GM23248 (cell line): ENCODE results near the gene ELOVL5. TPM values are rescaled to one million over a fixed set of nuclear protein-coding genes. Genes with fewer than 3 reads are reported as not detected.

Experiments used
- DNase-seq: peaks from one replicate; pipeline ENCODE4 v3.0.0-alpha.2; 2015
- H2AFZ ChIP-seq: fragments of 200-600 bp; sonication (generic); 2 replicates; pipeline ENCODE4 v1.6.1; 2016; ENCODE audit warnings: antibody characterized with exemption
- H3F3A ChIP-seq: fragments of 200-600 bp; sonication (generic); 2 replicates; pipeline ENCODE4 v1.6.1; 2016; ENCODE audit warnings: mild to moderate bottlenecking, antibody characterized with exemption, mixed run types; ENCODE audit not compliant: insufficient read depth
- H3K27ac ChIP-seq: fragments of 200-600 bp; sonication (generic); 2 replicates; pipeline ENCODE4 v1.5.1; 2016; ENCODE audit warnings: mild to moderate bottlenecking
- H3K27me3 ChIP-seq: fragments of 200-600 bp; sonication (generic); replicated peaks from 2 replicates; pipeline ENCODE4 v1.6.1; 2016; ENCODE audit warnings: mild to moderate bottlenecking; ENCODE audit not compliant: insufficient read depth
- H3K36me3 ChIP-seq: fragments of 200-600 bp; sonication (generic); 2 replicates; pipeline ENCODE4 v1.6.1; 2016; ENCODE audit warnings: low read depth, mild to moderate bottlenecking
- H3K4me1 ChIP-seq: fragments of 200-600 bp; sonication (generic); 2 replicates; pipeline ENCODE4 v1.6.1; 2016; ENCODE audit warnings: mild to moderate bottlenecking; ENCODE audit not compliant: insufficient read depth
- H3K4me2 ChIP-seq: fragments of 200-600 bp; sonication (generic); one replicate; pipeline ENCODE4 v1.6.1; 2016; ENCODE audit warnings: mild to moderate bottlenecking; ENCODE audit not compliant: unreplicated experiment
- H3K4me3 ChIP-seq: fragments of 200-600 bp; sonication (generic); 2 replicates; pipeline ENCODE4 v1.5.1; 2016; ENCODE audit warnings: mild to moderate bottlenecking
- H3K79me2 ChIP-seq: fragments of 200-600 bp; sonication (generic); 2 replicates; pipeline ENCODE4 v1.6.1; 2016; ENCODE audit warnings: mild to moderate bottlenecking; ENCODE audit not compliant: insufficient read depth
- H3K9ac ChIP-seq: fragments of 200-600 bp; sonication (generic); 2 replicates; pipeline ENCODE4 v1.6.1; 2016; ENCODE audit warnings: mild to moderate bottlenecking
- H3K9me2 ChIP-seq: fragments of 200-600 bp; sonication (generic); 2 replicates; pipeline ENCODE4 v1.6.1; 2016; ENCODE audit warnings: mixed run types, mild to moderate bottlenecking, moderate library complexity; ENCODE audit not compliant: insufficient read depth
- H3K9me3 ChIP-seq: fragments of 200-600 bp; sonication (generic); one replicate; pipeline ENCODE4 v1.6.1; 2017; ENCODE audit warnings: low read depth
- H4K20me1 ChIP-seq: fragments of 200-600 bp; sonication (generic); 2 replicates; pipeline ENCODE4 v1.6.0; 2016; ENCODE audit not compliant: insufficient read depth
- EZH2 ChIP-seq: fragments of 200-600 bp; sonication (generic); IDR thresholded peaks from 2 replicates; pipeline ENCODE4 v1.6.1; 2018; ENCODE audit warnings: antibody characterized with exemption, mild to moderate bottlenecking; ENCODE audit not compliant: insufficient read depth, poor library complexity, severe bottlenecking
- EZH2phosphoT487 ChIP-seq: fragments of 200-600 bp; sonication (generic); IDR thresholded peaks from 2 replicates; pipeline ENCODE4 v1.6.1; 2018; ENCODE audit warnings: antibody characterized with exemption, moderate library complexity, mild to moderate bottlenecking, low read depth; ENCODE audit not compliant: insufficient read depth
- WGBS, 2 experiments: methylation state at CpG; one replicate each; pipeline ENCODE4 v1.1.6; 2015 to 2017; ENCODE audit warnings: low lambda C conversion rate in 2 of 2, low coverage in 1 of 2; ENCODE audit errors: missing lambda C conversion rate in 2 of 2; 5-methylcytosine and 5-hydroxymethylcytosine counted together
- in situ Hi-C: fragments of 300-500 bp; cut with MboI; formaldehyde crosslinking; loops from 2 replicates; pipeline ENCODE4 v1.15.0; 2020
- polyA plus RNA-seq: library from polyadenylated mRNA; unstranded; fragments of >200 nt; fragmentation: Nextera tagmentation; extraction: Ambion mirVana; gene quantifications from 2 replicates; pipeline ENCODE4 v1.2.1, GENCODE V29; 2016
- total RNA-seq: library from RNA; depleted of rRNA; stranded (reverse); fragments of >200 nt; shearing (Covaris generic); gene quantifications from 2 replicates; pipeline ENCODE4 v1.2.3, GENCODE V29; 2014

The ELOVL5 gene
- total and polyA plus RNA-seq, 2 experiments from 2014 or later = 70.8 to 87.3 TPM

DNA sequence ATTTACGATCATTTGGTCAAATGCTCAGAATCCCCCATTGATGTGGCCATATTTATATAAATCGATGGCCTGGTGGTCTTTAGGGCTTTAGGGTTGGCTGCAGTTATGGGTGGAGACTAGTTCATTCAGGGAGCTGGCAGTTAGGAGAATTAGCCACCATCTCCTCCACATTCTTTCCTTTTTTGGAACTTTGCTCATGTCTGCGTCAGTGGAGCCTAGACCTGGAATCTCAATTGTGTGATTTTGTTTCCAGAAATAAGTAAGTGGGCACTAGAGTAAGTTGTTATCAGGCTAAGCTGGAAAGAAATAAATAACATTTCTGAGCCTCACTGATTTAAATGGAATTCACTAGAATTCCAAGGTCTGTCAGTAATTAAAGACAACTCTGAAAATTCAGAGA is 29.0 kb upstream of the ELOVL5 start:
- Histone ChIP-seq H3K4me2 (no peak overlapping the region), H3K9ac (no peak overlapping the region), H3K27ac (no peak overlapping the region), H3K27me3 (no peaks in the 10 kb centered on the region), H3K9me2 (no peaks in the 10 kb centered on the region), H2AFZ (no peak overlapping the region), H3F3A (no peaks in the 10 kb centered on the region), H4K20me1 (no peaks in the 10 kb centered on the region), H3K9me3 (no peaks in the 10 kb centered on the region), H3K79me2 (no peaks in the 10 kb centered on the region), H3K36me3 (no peaks in the 10 kb centered on the region), H3K4me1 (no peaks in the 10 kb centered on the region), H3K4me3 (no peak overlapping the region)
- DNase-seq = no peak
- in situ Hi-C loops = no loop called here
- 42 to 45% methylated on average over 3 of the region's 3 CpGs for WGBS, 2 experiments
- TF ChIP-seq EZH2 (no peak), EZH2phosphoT487 (no peak)

DNA sequence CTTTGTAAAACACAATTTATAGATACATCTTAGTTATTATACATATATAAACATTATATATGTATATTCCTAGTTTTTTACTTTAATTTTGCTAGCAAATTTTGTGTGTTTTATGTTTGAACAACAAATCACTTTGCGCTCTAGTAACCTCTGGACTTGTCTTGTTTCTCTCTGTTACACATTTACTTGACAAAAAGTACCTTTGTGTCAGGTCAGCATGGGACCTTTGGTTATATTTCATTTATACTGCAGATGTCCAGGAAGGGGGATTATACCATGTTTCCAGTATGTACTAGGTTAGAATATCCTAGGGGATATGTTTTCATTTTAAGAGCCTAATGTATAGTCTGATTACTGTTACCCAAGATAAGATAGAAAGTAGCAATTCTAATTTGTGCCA is 28.5 kb upstream of the ELOVL5 start:
- H3K27ac ChIP-seq = no peak overlapping the region
- no peak overlapping the region for H3K4me3 ChIP-seq
- H3K4me1 ChIP-seq = no peaks in the 10 kb centered on the region
- H3K27me3 ChIP-seq = no peaks in the 10 kb centered on the region
- H3K36me3 ChIP-seq = no peaks in the 10 kb centered on the region
- no peaks in the 10 kb centered on the region for H3F3A ChIP-seq
- in situ Hi-C loops = no loop called here
- H3K9ac ChIP-seq = no peak overlapping the region
- 88 to 92% methylated on average over 1 of the region's 1 CpG for WGBS, 2 experiments
- no peaks in the 10 kb centered on the region for H4K20me1 ChIP-seq
- H2AFZ ChIP-seq = no peak overlapping the region
- H3K4me2 ChIP-seq = no peak overlapping the region
- no peaks in the 10 kb centered on the region for H3K79me2 ChIP-seq
- H3K9me2 ChIP-seq = no peaks in the 10 kb centered on the region
- TF ChIP-seq EZH2phosphoT487 (no peak), EZH2 (no peak)
- no peak for DNase-seq
- H3K9me3 ChIP-seq = no peaks in the 10 kb centered on the region

DNA sequence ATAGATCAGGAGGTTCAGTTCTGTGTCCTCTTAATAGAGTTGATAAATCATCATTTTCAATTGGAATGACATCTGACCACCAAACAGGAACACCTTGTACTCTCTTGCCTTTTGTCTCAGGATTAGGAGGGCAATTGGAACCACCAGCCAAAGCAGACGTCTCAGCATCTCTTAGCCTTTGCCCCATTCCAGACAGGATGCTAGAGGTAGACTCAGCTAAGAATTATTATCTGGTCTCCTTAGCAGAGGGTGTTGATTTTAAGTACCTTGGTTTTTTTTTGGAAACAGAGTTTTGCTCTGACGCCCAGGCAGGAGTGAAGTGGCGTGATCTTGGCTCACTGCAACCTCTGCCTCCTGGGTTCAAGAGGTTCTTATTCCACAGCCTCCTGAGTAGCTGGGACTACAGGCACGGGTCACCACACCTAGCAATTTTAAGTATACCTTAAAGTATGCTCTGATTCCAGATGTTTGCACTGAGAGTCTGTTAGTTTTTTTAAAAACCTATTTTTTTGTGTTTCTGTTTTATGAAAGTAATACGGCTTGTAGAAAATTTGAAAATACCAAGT is 28.0 kb upstream of the ELOVL5 start:
- Histone ChIP-seq H3K4me3 (no peak overlapping the region), H3K36me3 (no peaks in the 10 kb centered on the region), H3K27me3 (no peaks in the 10 kb centered on the region), H3K9me3 (no peaks in the 10 kb centered on the region), H3F3A (no peaks in the 10 kb centered on the region), H3K27ac (no peak overlapping the region), H3K9ac (no peak overlapping the region), H3K4me2 (no peak overlapping the region), H2AFZ (no peak overlapping the region), H3K9me2 (no peaks in the 10 kb centered on the region), H3K4me1 (no peaks in the 10 kb centered on the region), H4K20me1 (no peaks in the 10 kb centered on the region), H3K79me2 (no peaks in the 10 kb centered on the region)
- in situ Hi-C loops = no loop called here
- 54 to 62% methylated on average over 5 of the region's 5 CpGs for WGBS, 2 experiments
- no peak for TF ChIP-seq EZH2phosphoT487
- TF ChIP-seq EZH2 = no peak
- DNase-seq = no peak

DNA sequence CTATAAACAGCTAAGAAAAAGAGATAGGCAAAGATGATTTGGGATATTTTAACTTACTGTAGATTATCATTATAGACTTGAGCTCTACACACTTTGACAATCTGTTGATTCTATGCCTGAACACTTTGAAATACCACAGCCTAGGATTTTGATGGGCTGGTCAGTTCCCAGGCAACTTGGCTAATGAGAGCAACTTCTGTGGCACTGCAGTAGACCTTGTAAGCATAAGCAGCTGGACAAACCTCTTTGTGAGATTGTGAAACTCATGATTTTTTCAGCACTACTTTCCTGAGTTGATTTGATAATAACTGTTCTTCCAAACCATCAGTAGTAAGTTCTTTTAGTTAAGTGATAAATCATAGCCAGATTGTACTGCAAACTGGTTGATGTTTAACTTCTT is 27.1 kb upstream of the ELOVL5 start:
- no peaks in the 10 kb centered on the region for H3K4me1 ChIP-seq

DNA sequence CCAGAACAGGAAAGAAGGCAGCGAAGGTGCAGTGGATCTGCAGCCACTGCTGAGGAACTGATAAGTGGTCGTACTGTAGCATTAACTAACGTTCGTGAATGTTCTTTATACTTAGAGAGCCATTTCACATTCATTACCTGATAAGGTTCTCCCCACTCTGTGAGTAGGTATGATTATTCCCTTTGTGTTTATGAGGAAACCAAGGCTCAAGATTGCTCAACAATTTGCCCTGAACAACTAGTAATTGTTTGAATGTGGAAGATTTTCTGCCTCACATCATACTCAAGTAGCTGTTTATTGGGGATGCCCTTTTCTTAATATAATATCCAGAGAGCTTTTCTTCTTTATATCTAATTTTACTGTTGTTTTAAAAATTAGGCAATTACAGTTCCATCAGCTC is 24.9 kb upstream of the ELOVL5 start:
- WGBS, 2 experiments = 67 to 77% methylated on average over 4 of the region's 4 CpGs
- Histone ChIP-seq H3K4me3 (no peak overlapping the region), H3K4me1 (no peaks in the 10 kb centered on the region), H3K79me2 (no peaks in the 10 kb centered on the region), H3K9ac (no peak overlapping the region), H3K4me2 (no peak overlapping the region), H3K9me3 (no peaks in the 10 kb centered on the region), H4K20me1 (no peaks in the 10 kb centered on the region), H3K27me3 (no peaks in the 10 kb centered on the region), H3K36me3 (no peaks in the 10 kb centered on the region), H3K9me2 (no peaks in the 10 kb centered on the region), H3F3A (no peaks in the 10 kb centered on the region), H3K27ac (no peak overlapping the region), H2AFZ (no peak overlapping the region)
- TF ChIP-seq EZH2phosphoT487 = no peak
- no peak for TF ChIP-seq EZH2
- in situ Hi-C loops = no loop called here
- no peak for DNase-seq

More for the DNA sequence above, 27.1 kb upstream of the ELOVL5 start:
- H3K79me2 ChIP-seq = no peaks in the 10 kb centered on the region
- no peak overlapping the region for H3K27ac ChIP-seq
- H3K9me2 ChIP-seq = no peaks in the 10 kb centered on the region
- no peaks in the 10 kb centered on the region for H3K36me3 ChIP-seq
- no peaks in the 10 kb centered on the region for H3K9me3 ChIP-seq
- H2AFZ ChIP-seq = no peak overlapping the region
- no peaks in the 10 kb centered on the region for H3F3A ChIP-seq
- H3K27me3 ChIP-seq = no peaks in the 10 kb centered on the region
- no peaks in the 10 kb centered on the region for H4K20me1 ChIP-seq
- DNase-seq = peak; percentile 13
- TF ChIP-seq EZH2phosphoT487 (no peak), EZH2 (no peak)
- in situ Hi-C loops = no loop called here
- no peak overlapping the region for H3K4me3 ChIP-seq
- H3K4me2 ChIP-seq = no peak overlapping the region
- H3K9ac ChIP-seq = no peak overlapping the region
